ENCODE results near the gene CAP1.

The CAP1 gene

DNA sequence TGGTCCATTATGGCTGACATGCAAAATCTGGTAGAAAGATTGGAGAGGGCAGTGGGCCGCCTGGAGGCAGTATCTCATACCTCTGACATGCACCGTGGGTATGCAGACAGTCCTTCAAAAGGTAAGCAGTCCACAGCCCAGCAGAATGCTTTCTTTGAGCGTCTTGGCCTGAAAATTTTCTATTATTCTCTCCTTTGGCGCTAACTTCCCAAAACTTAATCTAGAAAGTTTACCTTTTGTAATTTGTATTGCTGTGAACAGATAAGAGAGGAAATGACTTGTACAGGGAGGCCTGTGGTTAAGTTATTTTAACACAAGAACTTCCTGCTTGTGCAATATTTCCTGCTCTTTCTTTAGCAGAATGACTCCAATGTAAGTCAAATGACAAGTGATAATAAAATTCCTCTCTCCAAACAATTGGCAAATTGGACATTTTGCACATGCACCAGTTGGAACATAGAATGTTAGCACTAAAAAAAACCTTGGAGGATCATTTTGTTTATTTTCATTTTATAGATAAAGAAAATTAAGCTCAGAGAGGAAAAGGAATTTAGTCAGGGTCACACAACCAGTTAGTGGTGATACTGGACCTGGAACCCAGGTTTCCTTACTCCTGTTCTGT lies 18.9 kb downstream of the CAP1 start:
- no peak for DNase-seq (ENCODE audit: low spot score)

DNA sequence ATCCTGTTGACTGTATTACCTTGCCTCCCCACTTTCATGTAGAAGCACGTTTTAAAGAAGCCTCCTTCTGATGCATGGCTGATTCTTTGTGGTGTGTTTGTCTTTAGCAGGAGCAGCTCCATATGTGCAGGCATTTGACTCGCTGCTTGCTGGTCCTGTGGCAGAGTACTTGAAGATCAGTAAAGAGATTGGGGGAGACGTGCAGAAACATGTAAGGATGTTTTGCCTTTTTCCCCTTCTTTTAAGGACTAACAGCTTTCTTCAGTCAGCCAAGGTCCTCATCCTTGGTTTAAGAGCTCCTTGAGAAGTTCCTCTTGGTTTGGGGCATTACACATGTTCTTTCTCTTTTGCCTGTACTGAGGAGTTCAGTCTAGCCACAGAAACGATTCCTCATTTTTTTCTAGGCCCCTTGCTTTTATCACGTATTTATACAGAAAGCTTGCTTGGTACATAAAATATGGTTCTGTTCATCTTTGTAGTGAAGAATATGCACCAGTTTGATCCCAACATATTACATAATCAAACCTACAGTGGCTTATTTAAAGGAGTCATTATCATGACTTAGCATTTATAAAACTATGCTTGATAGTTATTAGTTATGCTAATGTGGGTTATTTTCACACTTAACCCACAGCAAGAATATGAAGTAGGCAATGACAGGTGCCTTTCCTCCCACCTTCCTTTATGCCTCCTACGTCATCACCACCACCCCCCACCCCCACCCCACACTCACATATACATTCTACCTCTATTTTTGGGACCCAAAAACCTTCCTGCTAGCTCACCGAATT lies 19.6 kb downstream of the CAP1 start:
- DNase-seq (ENCODE audit: low spot score), result no peak

DNA sequence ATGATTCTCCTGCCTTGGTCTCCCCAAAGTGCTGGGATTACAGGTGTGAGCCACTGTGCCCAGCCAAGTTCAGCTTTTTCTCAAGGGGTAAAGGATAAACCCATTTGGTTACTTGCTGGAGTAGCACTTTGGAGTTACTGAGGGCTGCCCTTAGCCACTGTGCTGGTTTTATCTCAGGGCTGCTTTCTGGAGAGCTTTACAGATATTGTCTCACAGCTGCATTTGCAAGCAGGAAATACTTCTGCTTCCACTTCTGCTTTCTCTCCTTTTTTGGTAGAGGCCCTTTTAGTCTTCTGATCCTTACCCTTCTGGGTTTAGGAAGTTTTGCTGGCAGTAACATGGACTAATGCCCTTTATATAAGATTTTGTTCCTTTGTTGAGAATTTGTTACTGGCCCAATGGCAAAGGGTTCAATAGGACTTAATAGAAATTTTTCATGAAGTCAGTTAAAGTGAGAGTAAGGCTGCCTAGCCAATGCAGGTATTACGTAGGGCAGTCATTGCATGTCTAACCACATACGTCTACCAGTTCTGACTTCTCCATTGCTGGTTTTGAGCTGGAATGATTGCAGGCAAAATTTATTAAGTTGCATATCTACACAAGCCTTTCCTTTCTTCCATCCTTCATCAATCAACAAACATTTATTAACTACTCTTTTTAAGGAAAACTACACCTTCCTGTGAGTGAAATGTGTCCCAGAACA lies 24.4 kb downstream of the CAP1 start:
- no peak for DNase-seq (ENCODE audit: low spot score)

DNA sequence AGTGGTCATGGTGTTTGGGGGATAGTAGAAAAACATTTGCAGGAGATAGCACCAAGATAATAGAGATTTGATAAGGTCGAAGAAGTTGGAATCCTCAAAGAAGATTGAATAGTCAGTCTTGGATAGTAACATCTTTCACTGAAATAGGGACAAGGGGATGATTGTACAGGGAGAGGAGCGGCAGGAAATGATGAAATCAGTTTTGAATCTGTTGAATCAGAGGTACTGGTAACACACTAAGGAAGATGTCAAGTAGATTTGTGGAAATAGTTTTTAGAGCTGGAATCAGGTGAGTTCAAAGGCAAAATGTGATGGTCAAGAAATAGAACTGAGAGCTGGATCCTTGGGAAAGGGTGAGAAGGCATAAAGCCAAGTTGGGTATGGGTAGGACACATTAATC lies 26.5 kb downstream of the CAP1 start:
- DNase-seq (ENCODE audit: low spot score), result peak; percentile 7

DNA sequence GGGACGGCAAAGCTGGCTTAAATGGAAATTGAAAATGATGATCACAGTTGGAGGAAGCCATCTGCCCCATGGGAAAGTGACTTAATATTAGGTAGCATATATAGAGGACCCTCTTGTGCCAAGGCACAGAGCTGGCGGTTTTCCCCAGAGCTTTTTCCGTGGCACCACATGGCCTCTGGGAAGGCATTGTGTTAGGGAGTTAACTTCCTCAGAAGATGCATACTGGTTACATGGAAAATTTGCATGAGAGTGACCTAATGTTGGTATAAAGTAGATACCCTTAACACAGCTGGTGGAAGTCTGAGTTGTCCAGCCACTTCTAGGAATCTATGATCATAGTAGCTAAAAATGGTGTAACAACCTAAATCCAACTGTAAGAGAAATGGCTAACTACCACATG lies 27.3 kb downstream of the CAP1 start:
- no peak for DNase-seq (ENCODE audit: low spot score)

DNA sequence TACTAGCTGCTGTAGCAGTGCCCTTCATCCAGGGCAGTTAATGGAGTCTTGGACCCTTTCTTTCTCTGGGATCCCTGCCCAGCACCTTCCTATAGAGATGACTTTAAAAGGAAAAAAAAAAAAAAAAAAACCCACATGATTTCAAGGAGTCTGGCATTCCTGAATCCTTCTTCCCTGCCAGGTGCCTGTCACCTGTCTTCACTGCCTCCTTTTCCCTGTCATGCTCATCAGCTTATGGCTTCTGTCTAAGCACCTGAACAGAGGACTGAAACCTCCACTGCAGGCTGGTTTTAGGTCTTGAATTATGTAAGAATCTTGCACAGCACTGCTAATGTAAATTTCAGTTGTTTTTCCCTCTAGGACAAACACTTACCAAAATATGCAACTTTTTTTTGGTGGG lies 31.6 kb downstream of the CAP1 start:
- no peak for DNase-seq (ENCODE audit: low spot score)

DNA sequence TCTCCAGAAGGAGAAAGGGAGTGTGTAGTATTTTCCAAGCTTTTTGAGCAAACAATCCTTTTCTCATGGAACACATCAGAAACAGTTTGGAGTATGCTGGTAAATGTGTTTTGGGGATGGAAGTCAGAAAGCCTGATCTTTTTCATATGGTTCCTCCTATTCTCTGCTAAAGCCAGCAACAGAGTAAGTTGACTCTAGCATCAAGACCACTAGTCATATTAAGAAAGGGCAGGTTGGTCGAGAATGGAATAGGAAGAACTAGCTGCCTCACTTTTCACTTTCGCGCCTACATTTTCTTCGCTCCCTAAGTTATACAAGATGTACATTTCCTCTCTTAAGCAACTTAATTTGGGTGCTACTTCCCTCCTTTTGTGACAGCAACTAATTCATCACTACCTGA lies 32.5 kb downstream of the CAP1 start:
- DNase-seq (ENCODE audit: low spot score), result no peak

DNA sequence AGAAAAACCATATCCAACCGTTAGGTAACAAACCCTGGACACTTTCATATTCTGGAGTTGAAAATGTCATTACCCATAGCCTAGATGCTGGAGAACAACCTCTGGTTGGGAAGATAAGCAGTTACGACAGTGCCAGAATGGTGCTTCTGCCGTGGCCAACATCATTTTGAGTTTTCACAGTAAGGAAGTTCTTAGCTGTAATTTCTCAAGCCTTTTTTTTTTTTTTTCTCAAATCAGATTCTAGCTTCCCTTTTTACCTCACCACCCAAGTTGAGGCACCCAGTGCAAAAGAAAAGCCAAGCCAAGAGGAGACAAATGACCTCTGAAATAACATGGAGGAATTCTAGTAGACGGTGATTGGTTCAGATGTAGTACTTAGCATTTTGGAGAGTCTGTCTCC lies 34.7 kb downstream of the CAP1 start:
- no peak for DNase-seq (ENCODE audit: low spot score)

- DNase-seq (ENCODE audit: low spot score), result no peak
Measured at GRCh38 chr1:40076895-40077312, 36.4 kb downstream of the CAP1 start.

- DNase-seq (ENCODE audit: low spot score), result peak; percentile 52
Measured at GRCh38 chr1:40078512-40079333, 38.2 kb downstream of the CAP1 start.

DNA sequence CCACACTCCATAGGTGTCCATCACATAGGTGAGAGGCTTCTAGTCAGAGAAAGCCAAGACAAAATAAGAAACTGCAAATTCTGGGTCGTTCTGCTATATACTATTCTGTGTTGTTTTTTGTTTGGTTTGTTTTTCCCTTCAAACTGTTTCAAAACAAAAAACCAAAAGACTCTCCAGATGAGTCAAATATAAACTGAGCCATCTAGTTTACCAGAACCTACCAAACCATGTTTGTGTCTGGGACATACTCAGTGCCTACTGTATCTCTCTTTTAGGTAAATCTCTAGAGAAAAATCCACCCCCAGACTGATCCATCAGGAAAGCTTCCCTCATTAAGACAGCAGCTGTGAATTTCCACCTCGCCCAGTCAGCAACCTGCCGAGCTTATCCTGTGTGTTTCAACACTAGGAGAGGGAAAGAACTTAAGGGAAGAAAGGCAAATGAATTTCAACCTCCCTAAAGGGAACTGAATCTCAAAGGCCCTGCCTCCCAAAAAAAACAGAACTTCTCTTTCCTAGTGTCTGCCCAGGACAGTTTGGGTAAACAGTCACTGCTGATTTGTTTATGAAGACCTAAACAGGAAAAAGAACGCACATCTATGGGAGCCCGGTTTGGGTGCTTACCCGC lies 39.4 kb downstream of the CAP1 start:
- no peak for DNase-seq (ENCODE audit: low spot score)

GRCh38 chr1:40081871-40082270 lies 41.3 kb downstream of the CAP1 start:
- DNase-seq (ENCODE audit: low spot score), result no peak

DNA sequence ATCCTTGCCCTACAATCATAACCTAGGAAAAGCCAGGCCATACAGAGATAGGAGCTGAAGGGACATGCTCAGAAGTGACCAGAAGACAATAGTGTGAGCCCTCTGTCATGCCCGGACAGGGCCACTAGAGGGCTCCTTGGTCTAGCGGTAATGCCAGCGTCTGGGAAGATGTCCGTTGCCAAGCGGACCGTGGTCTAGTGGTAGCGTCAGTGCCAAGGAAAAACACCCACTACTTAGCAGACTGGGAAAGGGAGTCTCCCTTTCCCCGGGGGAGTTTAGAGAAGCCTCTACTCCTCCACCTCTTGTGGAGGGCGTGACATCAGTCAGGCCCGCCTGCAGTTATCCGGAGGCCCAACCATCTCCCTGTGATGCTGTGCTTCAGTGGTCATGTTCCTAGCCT lies 44.2 kb downstream of the CAP1 start:
- peak; percentile 17 for DNase-seq (ENCODE audit: low spot score)

DNA sequence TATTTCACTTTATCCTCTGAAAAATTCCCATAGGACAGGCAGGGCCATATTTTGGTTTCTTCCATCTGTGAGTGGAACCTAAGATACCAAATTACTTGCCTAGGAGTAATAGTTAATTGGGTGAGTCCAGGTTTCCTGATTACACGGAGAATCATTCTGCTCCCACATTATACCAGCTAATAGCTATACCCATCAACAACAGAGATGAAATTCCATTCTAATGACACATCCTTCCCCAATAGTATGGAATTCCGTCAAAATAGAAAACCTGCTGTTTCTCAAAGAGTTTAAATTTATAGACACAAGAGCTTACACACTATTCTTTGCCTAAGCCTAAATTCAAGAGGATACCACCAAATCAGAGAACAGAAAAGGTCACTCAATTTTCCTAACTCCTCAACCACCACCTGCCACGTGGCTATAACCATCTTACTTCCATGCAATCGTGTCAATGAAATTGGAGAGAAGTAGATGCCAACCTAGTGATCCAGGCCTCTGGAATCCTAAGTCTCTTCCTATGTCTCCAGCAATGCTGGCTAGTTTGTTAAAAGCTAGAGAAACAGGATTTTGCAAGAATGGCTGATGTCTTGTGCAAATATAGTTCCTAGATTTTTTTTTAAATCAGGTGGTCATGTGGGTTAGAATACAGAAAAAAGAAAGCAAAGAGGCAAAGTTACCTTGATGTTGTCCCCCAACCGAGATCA lies 50.3 kb downstream of the CAP1 start:
- DNase-seq (ENCODE audit: low spot score), result no peak

DNA sequence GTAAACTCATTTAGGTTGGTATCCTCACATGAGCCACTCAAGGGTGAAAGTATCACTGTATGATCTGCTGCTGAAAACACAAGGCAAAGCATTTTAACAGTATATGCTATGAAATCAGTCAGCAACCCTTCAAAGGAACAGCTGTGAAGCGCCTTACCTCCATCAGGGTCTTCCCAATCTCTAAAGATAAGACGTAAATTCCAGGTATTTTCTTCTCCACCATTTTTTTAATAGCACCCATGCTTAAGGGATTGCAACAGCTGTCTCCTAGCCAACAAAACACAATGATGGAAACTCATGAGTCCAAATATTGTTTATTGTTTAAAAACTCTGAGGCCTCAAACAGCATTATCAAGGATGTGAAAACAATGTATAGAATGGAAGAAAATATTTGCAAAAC lies 51.7 kb downstream of the CAP1 start:
- DNase-seq (ENCODE audit: low spot score), result no peak

GRCh38 chr1:40092706-40093639 lies 52.4 kb downstream of the CAP1 start:
- DNase-seq (ENCODE audit: low spot score), result no peak

GRCh38 chr1:40094466-40095110 lies 54.1 kb downstream of the CAP1 start:
- DNase-seq (ENCODE audit: low spot score), result no peak

DNA sequence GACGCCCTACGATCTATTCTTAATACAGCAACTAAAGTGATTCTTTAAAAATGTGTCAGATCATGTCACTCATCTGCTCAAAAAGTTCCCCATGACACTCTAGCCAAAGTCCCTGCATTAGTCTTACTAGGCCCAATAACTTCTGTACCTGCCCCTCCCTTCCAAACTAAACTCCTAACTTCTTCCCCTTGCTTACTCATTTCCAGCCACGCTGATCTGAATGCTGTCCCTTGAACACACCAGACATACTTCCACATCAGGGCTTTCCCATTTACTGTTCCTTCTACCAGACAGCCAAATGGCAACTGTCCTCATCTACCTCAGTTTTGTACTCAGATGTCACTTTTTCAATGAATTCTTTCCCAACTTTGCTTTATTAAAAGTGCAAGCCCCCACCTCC lies 55.3 kb downstream of the CAP1 start:
- no peak for DNase-seq (ENCODE audit: low spot score)

- no peak for DNase-seq (ENCODE audit: low spot score)
Measured at GRCh38 chr1:40096646-40096976, 56.1 kb downstream of the CAP1 start.
